GM19452 (cell line): ENCODE measurements around the gene DUSP22.
"Not testable (repeated sequence)": the region's sequence is repeated elsewhere in the genome, so short reads cannot be mapped to it uniquely, and the experiment has no call there.

Experiments
- ATAC-seq: cut with Tn5 transposase; IDR thresholded peaks from one replicate; pipeline ENCODE4 v1.9.1; 2021; ENCODE audit not compliant: unreplicated experiment

Gene DUSP22

DNA sequence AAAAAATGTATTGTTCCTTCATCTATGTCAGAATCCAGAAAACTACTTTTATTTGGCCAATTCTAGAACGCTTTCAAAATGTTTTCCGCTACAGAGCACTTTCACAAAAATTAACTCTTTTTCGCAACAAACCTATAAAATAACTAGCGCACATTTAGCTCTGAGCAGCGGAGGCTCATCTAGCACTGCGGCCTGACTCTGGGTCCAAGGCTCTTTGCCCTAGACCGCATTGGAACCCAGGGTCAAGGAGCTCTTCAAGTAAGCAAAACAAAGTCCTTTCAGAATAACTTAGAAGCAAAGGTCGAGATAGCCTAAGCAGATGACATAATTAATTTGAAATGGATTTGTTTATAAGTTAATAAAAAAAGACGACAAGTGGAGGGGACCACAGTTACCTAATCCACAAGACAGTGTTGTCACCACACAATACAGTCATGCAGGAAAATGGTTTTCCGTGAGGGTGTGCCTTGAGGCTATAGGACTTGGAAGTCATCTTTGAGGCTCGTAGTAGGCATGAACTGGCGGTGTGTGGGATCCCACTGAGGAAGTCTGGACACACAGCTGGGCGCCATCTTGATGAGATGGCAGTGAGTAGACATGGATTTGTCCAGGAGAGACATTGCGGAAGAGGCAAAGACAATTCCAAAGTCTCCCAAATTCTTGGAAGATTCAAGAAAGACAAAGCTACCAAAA lies 70.1 kb downstream of the DUSP22 start:
- ATAC-seq: no peak

DNA sequence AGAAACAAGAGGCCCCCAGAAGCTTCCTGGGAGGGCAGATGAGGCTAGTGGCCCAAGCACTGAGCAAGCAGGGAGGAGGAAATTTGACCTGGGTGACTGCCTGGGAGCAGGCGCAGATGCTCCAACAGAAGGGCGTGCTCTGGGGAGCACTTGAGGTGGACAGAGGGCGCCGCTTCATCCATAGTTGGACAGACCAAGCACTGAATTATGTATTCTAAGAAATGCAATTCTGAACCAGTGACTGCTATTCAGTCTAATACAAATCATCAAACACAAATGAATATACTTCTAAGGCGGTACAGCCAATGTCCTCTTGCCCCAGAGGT lies 70.6 kb downstream of the DUSP22 start:
- no peak for ATAC-seq

DNA sequence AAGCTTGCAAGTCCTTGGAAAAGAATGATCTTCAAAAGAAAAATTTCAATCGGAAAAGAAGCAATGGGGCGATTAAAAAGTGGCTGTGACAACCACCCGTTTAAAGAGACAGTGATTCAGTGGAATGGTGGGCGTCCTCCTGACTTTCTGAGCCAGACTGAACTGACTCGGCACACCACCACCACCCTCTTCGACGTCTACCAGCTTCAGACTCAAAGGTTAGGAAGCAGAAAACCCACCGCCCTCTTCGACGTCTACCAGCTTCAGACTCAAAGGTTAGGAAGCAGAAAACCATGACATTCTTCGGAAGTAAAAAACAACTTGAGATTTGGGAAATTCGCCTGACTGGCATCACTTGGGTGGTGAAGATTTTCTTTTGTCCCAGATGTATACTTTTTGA lies 71.0 kb downstream of the DUSP22 start:
- no peak for ATAC-seq

DNA sequence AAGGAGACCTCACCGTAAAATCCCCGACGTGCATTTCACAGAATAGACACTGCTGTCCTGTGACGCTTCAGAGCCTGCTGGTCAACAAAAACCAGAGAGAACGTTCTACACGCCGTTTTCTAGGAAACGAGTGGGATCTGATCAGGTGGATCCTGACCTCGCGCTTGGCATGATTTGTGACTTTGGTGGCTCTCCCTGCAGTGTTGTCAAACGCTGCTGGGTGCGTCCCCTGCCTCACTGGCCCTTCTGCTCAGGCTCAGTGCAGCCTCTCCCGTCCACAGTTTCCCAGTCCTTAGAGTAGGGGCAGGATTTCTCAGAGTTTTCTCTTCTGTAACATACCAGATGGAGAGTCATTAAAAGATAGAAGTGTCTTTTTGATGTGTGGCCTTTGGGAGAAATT lies 71.6 kb downstream of the DUSP22 start:
- no peak for ATAC-seq

DNA sequence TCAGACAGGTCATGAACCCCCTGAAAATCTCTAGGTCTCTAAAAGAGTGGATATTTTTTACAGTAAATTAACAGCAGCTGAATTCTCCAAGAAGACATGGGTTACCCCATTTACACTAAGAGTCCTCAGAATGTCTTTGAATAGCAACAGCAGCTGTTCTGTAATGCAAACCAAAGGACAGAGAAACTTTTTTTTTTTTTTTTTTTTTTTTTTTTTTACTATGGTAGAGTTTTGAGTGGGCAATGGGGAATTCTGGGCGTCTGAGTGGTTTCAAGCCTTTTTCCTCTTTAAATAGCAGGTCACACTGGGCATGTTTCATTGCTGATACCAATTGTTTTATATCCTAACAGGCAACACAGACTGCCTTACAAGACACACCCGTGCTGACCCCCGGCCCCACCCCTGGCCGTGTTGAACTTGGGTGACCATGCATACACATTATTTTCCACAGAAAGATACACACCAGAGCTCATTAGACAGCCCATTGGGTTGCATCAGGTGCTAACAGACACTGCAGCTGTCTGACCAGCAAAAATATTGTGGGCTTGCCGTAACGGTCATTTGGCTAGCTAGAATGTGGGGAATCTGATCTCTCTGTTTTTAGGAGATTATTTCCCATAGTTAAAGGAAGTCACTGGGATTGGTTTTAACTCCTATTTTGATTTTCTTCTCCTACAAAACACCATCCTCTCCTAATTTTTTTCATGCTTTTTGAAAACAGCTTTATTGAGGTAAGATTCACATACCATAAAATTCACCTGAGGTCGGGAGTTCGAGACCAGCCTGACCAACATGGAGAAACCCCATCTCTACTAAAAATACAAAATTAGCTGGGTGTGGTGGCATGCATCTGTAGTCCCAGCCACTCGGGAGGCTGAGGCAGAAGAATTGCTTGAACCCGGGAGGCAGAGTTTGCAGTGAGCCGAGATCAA lies 72.6 kb downstream of the DUSP22 start:
- ATAC-seq: peak; percentile 44

DNA sequence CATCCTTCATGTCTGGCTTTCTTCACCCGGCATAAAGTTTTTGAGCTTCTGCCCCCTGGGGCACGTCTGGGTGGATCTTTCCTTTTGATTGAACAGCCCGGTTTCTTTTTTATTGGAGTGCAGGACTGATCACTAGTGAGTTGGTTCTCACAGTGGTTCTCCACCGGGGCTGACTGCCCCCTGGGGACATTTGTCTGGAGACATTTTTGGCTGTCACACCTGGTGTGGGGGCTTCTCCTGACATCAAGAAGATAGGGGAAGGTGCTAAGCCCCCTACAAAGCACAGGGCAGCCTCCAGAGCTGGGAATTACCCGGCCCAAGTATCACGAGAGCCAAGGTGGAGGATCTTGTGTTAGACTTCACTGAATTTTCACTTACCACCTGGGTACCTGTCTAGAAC lies 73.5 kb downstream of the DUSP22 start:
- no peak for ATAC-seq

DNA sequence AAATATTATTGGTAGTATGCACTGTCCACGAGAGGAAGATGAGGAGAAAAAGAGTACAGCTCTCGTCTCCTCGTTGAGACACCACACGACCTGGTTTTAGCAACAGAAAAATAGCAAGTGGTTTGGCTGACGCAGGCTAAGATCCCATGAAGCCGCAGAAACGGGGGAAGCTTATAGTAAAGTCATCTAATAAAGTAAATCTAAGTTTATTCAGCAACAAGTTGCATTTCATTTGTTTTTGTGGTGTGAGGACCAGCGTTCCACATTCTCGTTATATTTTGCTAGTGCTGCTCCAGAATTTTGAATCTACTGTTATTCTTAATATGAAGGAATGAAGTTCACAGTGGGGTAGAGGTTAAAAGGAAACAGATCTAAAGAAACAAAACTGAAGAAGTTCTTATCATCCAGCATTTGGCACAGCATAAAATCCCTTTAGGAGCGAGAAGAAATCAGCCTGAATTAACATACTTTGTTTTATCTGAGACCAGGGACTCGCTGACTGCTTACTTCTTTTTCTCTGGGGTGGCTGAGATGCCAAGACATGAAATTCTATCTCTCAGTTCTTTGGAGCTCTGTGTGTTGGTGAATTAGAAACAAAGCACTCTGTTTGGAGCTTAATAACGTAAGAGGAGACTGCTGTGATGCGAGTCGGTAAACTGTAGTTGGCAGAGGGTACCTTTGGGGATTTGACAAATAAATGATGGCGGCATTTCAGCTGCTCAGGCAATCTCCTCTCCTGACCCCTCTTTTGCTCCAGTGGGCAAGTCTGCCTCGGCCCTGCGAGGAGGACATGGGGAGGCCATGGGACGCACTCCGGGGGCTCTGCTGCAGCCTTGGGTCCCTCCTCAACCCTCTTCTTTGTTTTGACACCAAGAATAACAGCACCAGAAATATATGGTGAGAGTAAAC lies 74.4 kb downstream of the DUSP22 start:
- no peak for ATAC-seq

DNA sequence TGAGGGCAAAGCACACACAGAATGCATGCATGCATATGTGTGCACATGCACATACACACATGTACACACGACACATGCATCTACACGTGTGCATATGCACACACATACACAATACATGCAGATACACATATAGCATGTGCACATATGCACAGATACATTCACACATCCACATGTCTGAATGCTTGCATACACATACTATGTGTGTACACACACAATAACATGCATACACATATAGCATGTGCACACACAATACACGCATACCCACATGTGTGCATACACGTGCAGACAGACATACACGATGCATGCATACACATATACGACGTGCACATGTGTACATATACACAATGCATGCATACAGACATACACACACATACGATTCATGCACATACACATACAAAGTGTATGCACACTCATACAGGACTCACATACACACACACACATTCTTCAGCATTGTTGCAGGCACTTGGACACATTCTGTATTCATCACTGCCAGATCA lies 75.1 kb downstream of the DUSP22 start:
- no peak for ATAC-seq

DNA sequence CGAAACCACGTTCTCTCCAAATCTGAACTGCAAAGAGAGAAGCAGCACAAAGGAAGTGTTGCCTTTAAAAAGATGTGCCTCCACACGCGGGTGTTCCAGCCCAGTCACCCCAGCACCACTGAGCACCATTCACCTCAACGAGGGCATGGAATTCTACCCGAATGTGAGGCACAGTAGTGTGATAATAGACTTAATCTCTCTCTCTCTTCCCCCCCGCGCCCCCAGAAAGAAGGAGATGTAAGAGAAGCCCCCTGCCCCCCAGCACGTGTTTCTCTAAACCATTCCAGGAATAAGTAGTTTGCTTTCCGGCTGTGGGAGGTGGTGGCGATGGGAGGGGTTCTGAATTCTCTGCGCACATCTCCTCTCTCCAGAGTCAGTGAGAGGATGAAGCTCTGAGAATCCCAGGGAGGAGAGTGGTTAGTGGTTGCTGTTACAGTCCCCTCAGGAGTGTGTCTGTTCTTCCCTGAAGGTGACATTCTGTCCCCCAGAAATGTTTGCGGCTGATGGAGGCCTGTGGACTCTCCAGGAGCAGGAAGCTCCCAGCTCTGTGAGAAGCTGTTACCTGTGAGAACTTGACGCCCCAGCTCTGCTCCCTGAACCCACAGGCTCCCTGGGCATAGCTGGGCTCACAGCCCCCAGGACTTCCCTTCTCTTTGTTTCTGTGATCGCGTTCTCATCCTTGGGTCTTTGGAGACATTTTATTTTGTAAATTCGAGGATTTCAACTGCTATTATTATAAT lies 75.8 kb downstream of the DUSP22 start:
- no peak for ATAC-seq

DNA sequence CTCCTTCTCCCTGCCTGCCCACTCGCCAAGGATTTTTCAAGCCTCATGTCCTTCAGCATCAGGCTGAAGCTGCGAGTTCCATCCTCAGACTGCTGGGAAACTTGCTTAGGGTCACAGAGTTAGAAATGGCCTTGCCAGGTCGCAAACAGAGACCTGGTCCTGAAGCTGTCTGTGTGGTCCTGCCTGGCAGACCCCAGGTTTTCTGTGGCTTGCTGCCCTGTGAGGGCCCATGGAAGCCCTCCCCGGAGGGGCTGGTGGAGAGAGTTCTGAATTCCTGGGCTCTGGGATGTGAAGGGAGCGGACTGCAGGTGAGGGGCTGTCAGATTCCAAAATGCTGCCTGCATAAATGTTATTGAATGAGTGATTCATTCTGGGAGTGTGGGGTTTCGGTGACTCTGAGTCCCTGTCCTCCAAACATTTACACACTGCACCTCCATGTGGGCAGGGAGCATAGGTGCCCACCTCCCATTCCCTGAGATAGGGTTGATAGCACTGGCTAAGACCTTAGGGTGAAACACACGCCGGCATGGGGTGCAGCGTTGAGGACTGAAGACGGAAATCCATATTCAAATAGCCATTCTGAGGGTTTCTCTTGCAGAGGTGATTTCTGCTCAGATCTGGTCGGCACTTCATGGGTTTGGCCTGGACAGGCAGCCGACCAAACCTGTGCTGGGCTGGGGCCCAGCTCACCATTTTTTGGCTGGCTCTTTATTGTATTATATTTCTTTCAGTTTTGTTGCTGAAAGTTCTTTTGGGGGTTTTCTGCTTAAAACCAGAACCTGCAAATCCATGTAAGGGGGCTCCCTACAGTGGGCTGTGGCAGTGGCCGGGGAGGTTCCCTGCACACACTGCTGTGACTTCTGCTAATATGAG lies 77.5 kb downstream of the DUSP22 start:
- no peak for ATAC-seq

DNA sequence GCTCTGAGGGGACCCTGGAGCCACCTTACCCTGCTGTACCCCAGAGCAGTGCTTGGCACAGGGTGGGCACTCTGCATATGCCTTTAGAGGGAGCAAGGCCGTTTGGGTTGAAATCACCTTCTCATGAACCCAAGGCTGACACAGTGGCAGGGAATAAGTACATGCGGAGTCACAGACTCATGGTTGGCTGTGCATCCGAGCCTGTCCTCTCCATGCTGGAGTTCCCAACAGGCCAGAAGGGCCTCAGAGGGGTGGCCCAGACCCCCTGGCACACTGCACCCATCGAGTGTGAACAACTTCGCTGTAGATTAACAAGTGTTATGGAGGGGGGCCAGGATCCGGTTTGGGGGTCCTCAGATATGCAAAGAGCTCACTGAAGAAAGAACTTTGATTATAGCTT lies 78.3 kb downstream of the DUSP22 start:
- ATAC-seq: no peak

DNA sequence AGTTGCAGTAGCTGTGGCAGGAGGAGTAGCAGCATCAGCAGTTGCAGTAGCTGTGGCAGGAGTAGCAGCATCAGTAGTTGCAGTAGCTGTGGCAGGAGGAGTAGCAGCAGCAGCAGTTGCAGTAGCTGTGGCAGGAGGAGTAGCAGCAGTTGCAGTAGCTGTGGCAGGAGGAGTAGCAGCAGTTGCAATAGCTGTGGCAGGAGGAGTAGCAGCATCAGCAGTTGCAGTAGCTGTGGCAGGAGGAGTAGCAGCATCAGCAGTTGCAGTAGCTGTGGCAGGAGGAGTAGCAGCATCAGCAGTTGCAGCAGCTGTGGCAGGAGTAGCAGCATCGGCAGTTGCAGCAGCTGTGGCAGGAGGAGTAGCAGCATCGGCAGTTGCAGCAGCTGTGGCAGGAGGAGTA lies 79.6 kb downstream of the DUSP22 start:
- not testable (repeated sequence) for ATAC-seq

DNA sequence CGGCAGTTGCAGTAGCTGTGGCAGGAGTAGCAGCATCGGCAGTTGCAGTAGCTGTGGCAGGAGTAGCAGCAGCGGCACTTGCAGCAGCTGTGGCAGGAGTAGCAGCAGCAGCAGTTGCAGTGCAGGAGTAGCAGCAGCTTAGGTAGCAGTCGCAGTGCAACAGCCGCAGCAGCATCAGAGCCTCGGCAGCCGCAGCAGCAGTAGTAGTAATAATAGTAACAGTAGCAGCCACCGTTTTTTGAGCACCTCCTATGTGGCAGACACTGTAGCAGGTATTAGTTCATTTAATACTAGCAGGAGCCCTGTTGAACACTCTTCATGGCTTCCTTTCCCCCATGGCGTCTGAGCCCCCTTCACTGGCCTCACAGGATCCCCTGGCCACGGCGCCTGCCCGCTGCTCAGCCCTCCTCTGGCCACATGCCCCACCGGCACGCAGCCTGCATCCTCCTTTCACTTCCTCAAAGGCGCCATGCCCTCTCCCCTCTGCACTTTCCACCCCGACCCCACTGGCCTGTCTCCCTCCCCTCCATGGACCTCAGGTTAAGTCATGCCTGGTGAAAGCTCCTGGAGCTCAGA lies 80.1 kb downstream of the DUSP22 start:
- ATAC-seq: peak; percentile 60

DNA sequence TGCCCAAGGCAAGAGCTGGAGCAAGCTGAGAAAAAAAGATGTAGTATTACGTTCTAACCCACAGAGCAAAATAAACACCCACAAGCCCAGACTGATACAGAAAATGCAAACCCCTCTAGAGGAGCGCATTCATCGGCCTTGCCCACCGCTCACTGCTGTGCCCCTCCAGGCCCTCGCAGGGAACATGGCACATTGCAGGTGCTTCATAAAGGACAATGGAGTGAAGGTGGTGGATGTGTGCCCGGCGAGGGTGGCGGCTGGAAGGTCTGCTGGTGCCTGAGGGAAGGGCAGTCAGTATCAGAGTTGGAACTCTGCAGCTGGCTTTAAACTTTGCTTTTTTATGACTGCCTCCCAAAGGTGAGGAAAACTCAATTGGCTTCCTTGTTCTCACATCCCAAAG lies 80.7 kb downstream of the DUSP22 start:
- ATAC-seq: no peak

DNA sequence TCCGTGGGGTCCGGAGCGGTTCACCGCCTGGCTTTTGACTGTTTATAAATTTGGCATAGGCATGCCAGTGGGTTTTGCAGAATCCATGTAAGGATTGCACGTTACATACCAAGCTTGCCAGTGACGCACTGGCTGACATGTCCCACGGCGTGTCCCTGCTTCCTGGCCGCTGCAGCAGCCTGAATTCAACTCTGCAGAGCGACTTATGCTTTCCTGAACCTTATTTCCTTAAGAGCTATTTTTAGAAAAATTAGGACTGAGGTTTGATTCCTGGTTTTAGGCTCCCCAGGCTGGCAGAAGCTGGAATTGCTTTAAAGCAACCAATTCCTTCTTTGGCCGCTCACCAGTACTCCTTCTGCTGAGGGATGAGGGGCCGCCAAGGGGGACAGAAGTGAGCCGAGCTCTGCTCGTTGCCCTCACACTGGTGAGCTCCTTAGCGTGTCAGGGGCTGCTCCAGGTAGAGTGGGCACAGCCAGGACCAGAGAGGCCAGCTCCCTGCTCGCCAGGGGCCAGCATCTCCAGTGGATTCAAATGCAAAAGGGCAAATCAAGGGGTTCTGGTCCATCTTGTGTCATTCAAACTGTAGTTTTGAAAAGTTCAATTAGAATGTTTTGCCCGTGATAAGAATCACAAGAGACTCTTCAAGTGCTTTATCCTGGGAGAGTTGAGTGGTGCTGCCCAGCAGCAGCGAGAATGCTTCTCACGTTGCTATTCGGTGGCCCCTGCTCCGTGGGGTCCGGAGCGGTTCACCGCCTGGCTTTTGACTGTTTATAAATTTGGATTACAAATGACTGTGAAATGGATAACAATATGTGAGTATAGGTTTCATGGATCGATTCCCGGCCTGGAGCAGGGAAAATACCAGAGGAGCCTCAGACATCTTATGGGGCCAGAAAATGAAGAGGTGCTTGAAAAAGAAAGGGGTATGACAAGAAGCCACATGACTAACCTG lies 81.8 kb downstream of the DUSP22 start:
- ATAC-seq: no peak

DNA sequence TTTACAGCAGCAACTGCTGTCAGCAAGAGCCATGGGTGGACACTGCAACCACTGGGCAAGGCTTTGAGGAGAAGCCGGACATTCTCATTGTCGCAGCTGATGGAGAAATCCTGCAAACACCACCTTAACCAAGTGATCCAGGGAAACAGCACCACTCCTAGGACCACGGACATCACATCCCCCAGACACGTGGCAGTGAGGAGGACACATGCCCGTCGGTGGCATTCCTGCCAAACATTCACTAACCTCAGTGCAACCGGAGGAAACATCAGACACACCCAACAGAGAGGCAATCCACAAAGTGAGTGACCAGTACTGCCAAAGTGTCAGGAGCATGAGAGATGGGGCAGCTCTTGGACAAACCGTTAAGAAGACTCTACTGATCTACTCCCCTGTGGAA lies 82.7 kb downstream of the DUSP22 start:
- no peak for ATAC-seq

DNA sequence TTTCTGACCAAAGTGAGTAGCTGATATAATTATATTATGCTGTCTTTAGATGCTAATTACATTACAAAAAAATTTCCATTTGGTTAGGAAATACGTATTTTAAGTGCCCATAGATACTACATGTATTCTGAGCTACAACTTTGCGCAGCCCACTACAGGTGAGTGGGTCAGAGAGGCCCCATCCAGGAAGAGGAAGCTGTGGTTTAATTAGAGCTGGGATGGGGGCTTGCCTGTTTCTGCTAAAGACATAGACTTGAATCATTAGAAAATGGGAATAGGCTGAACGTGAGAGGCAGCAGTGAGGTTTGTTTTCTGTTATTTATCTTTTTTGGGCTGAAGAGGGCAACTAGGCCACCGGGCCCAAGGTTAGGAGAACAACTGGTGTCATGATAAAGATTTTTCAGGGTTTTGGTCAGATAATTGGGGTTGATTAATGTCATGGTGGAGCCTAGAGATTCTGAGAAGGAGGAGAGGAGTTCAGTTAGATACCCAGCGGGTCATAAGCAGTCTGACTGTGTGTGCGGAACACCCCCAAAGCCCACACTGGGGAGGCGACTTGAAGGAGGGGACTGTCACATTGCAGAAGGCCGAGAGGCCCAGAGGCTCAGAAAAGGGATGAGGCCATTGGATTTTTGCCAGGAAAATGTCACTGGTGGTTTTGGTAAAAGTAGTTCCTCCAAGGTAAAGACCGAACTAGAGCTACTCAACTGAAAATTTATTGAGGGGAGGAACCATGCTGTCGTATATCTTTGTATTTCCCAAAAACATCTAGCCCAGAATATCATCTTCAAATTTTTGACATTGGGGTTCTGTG lies 84.7 kb downstream of the DUSP22 start:
- no peak for ATAC-seq
